A673 (cell line): ENCODE measurements around the gene ZNF169.

Experiments
- CTCF ChIP-seq: fragments of 300-800, 200-600 bp; sonication (generic); conservative IDR thresholded peaks from 2 replicates; pipeline ENCODE4 v1.5.1; 2017; ENCODE audit warnings: low read depth, mild to moderate bottlenecking, antibody characterized with exemption, low read length, moderate library complexity, mixed read lengths
- EZH2 ChIP-seq: fragments of 200-600 bp; sonication (generic); IDR thresholded peaks from 2 replicates; pipeline ENCODE4 v1.6.1; 2017; ENCODE audit warnings: borderline replicate concordance, low read depth, mild to moderate bottlenecking, mixed read lengths, antibody characterized with exemption, low read length; ENCODE audit not compliant: poor library complexity, severe bottlenecking

GRCh38 chr9:94287877-94288513, 28.9 kb downstream of the ZNF169 start:
- TF ChIP-seq CTCF = no peak
- no peak for TF ChIP-seq EZH2
